ENCODE results near the gene NRXN3. TPM values are rescaled to one million over a fixed set of nuclear protein-coding genes. Genes with fewer than 3 reads are reported as not detected.

The NRXN3 gene
- total RNA-seq, 3 donors from 2014 or later = 2.1 to 27.3 (median 2.6) TPM

GRCh38 chr14:79852950-79853744, 1683.0 kb downstream of the NRXN3 start:
- ATAC-seq (no peak), DNase-seq (no peak)
- intact Hi-C loops (cut with DNase I, micrococcal nuclease) = no loop called here
- Histone ChIP-seq H3K4me1 (ENCODE audit: low read depth) (no peaks in the 10 kb centered on the region), H3K9me3 (no peaks in the 10 kb centered on the region), H3K36me3 (ENCODE audit: low read depth) (no peaks in the 10 kb centered on the region), H3K4me3 (no peak overlapping the region)
- TF ChIP-seq, protein P1, sequence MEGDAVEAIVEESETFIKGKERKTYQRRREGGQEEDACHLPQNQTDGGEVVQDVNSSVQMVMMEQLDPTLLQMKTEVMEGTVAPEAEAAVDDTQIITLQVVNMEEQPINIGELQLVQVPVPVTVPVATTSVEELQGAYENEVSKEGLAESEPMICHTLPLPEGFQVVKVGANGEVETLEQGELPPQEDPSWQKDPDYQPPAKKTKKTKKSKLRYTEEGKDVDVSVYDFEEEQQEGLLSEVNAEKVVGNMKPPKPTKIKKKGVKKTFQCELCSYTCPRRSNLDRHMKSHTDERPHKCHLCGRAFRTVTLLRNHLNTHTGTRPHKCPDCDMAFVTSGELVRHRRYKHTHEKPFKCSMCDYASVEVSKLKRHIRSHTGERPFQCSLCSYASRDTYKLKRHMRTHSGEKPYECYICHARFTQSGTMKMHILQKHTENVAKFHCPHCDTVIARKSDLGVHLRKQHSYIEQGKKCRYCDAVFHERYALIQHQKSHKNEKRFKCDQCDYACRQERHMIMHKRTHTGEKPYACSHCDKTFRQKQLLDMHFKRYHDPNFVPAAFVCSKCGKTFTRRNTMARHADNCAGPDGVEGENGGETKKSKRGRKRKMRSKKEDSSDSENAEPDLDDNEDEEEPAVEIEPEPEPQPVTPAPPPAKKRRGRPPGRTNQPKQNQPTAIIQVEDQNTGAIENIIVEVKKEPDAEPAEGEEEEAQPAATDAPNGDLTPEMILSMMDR (IDR thresholded peaks at IDR 0.05) = no peak

GRCh38 chr14:79855789-79856188, 1685.6 kb downstream of the NRXN3 start:
- no peaks in the 10 kb centered on the region for H3K9me3 ChIP-seq
- H3K4me3 ChIP-seq = no peak overlapping the region
- no peak for ATAC-seq
- DNase-seq = no peak
- TF ChIP-seq, protein P1 (IDR thresholded peaks at IDR 0.05) = no peak
- H3K4me1 ChIP-seq (ENCODE audit: low read depth) = no peaks in the 10 kb centered on the region
- no peaks in the 10 kb centered on the region for H3K36me3 ChIP-seq (ENCODE audit: low read depth)
- intact Hi-C loops (cut with DNase I, micrococcal nuclease) = no loop called here

- TF ChIP-seq, protein P1 (IDR thresholded peaks at IDR 0.05) = no peak
- no peaks in the 10 kb centered on the region for H3K9me3 ChIP-seq
- H3K36me3 ChIP-seq (ENCODE audit: low read depth) = no peaks in the 10 kb centered on the region
- no peak for ATAC-seq
- no peak overlapping the region for H3K4me3 ChIP-seq
- no peaks in the 10 kb centered on the region for H3K4me1 ChIP-seq (ENCODE audit: low read depth)
- DNase-seq = no peak
- intact Hi-C loops (cut with DNase I, micrococcal nuclease) = no loop called here
Measured at GRCh38 chr14:79856381-79856780, 1686.2 kb downstream of the NRXN3 start.

- H3K9me3 ChIP-seq = no peaks in the 10 kb centered on the region
- intact Hi-C loops (cut with DNase I, micrococcal nuclease) = no loop called here
- TF ChIP-seq, protein P1 (IDR thresholded peaks at IDR 0.05) = no peak
- no peak overlapping the region for H3K4me3 ChIP-seq
- DNase-seq (no peak), ATAC-seq (no peak)
- no peaks in the 10 kb centered on the region for H3K4me1 ChIP-seq (ENCODE audit: low read depth)
- no peaks in the 10 kb centered on the region for H3K36me3 ChIP-seq (ENCODE audit: low read depth)
Measured at GRCh38 chr14:79861111-79861510, 1690.9 kb downstream of the NRXN3 start.

- Histone ChIP-seq H3K4me3 (no peak overlapping the region), H3K9me3 (no peaks in the 10 kb centered on the region), H3K4me1 (ENCODE audit: low read depth) (no peaks in the 10 kb centered on the region), H3K36me3 (ENCODE audit: low read depth) (no peaks in the 10 kb centered on the region)
- TF ChIP-seq, protein P1 (IDR thresholded peaks at IDR 0.05) = no peak
- intact Hi-C loops (cut with DNase I, micrococcal nuclease) = no loop called here
- ATAC-seq (no peak), DNase-seq (no peak)
Measured at GRCh38 chr14:79862045-79862444, 1691.9 kb downstream of the NRXN3 start.
